Middle frontal gyrus (tissue), 1 donor: ENCODE results near the gene USP36.
"Not testable (repeated sequence)": the region's sequence is repeated elsewhere in the genome, so short reads cannot be mapped to it uniquely, and the experiment has no call there.

ENCODE experiments used
- DNase-seq: peaks from one replicate; pipeline ENCODE4 v3.0.0-alpha.2; 2015; ENCODE audit warnings: low spot score; ENCODE audit errors: extremely low spot score

The USP36 gene

DNA sequence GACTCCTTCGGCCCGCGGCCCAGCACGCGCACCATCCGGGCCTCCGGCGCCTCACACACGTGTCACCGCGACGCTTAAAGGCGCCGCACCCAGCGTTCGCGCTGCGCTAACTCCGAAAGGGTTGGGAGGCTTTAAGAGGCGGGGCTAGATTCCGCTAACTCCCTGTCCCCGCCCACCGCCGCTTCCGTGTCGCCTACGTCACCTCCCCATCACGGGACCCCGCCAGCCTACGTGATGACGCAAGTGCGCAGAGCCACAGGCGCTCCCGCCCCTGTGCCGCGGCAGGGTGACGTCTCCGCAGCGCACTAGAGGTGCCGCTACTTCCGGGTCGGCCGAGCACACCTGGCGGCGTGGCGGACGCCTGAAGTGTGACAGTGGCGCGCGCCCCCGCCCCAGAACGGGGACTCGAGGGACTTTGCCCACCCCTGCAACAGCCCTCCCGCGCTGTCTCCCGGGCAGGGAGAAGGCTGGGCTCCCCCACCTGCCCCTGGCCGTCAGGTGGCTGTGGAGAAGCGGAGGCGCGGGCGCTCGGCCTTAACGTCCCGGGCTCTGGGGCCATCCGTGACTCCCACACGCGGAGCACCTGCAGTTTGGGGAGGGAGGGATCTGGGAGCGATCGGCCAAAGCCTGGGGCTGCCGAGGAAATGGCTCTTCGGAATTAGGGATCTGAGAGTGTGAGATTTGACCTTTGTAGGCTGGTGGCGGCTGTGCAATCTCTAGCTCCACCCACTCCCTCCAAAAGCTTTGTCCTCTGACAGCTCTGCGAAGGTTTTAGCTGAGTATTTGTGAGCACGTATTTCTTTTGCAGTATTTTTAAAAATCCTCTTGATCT lies at the start of gene USP36:
Gene USP36 (minus strand): TSS at position 35 of the 832 bp plus-strand sequence. CDS start 4,451 bp downstream, outside the sequence.
- peak; percentile 99 for DNase-seq

- DNase-seq, result not testable (repeated sequence)
These were observed 49.5 kb upstream of the USP36 start for GRCh38 chr17:78890096-78890495.

- DNase-seq, result no peak
These were observed 48.9 kb upstream of the USP36 start for GRCh38 chr17:78889531-78889930.

DNA sequence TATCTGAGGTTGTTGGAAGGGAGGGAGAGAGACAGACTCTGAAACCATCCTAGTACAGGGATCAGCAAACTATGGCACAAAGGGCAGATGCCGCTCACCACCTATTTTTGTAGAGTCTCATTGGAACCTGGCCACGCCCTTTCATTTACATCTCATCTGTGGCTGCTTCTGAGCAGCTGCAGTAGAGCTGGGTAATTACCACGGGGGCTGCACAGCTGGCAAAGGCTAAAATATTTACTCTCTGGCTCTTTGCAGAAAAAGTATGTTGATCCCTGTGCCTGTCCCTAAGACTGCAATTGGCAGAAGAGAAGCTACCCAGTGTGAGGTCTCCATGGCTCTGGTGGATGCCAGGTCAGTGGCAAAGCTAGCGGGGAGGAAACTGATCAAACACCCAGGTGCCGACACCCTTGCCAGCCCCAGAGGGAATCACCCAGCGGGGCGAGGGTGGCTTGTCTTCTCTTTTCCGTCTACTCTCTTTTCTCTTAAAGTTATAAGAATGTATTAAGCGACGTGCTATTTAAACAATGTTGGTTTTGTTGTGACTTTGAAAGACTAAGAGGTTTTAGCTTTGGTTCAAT lies 48.4 kb upstream of the USP36 start:
- DNase-seq, result no peak

DNA sequence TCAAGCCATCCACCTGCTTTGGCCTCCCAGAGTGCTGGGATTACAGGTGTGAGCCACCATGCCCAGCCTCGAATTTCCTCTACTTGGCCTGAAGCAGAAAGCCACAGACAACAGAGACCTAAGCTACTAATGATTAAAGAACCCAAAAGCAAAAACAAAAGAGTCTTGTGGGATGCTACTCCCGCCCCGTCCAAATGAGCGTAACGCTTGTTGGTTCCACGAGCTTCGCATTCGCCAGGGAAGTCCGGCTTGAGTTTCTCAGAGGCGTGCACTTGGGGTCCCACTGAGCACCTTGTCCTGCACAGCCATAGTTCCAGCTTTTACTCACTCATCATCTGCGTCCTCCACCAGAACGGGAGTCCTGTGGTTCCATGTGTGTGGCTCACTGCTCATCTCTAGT lies 46.3 kb upstream of the USP36 start:
- no peak for DNase-seq

GRCh38 chr17:78885956-78886355 lies 45.3 kb upstream of the USP36 start:
- DNase-seq, result no peak

GRCh38 chr17:78884876-78885667 lies 44.5 kb upstream of the USP36 start:
- DNase-seq, result no peak

GRCh38 chr17:78884148-78884825 lies 43.7 kb upstream of the USP36 start:
- no peak for DNase-seq

DNA sequence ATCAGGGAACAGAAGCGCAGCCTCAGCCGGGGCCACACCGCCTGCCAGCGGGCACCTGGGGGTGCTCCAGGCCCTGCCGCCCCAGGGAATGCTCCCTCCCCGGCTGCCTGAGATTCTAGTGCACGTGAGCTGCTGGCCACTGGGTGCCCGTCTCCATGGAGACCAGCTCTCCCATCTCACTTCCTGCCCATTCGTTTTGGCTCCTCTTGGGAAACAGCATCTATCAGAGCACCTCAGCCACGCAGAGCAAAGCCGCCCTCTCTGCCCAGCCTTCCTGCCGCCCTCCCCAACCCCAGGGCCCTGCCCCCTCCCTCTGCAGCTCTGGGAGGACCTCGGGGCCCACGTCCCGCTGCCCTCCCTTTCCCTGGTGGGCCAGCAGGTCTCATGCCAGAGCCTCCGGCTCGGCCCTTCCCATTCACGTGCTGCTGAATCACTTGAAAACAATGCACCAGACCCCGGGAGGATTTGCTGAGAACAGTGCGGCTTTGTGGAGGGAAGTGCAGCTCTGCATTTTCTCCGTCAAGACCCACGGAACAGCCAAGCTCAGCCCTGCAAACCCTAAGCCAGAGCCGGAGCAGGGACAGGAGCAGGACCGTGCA lies 43.0 kb upstream of the USP36 start:
- DNase-seq, result peak; percentile 77

GRCh38 chr17:78883089-78883532 lies 42.5 kb upstream of the USP36 start:
- no peak for DNase-seq

DNA sequence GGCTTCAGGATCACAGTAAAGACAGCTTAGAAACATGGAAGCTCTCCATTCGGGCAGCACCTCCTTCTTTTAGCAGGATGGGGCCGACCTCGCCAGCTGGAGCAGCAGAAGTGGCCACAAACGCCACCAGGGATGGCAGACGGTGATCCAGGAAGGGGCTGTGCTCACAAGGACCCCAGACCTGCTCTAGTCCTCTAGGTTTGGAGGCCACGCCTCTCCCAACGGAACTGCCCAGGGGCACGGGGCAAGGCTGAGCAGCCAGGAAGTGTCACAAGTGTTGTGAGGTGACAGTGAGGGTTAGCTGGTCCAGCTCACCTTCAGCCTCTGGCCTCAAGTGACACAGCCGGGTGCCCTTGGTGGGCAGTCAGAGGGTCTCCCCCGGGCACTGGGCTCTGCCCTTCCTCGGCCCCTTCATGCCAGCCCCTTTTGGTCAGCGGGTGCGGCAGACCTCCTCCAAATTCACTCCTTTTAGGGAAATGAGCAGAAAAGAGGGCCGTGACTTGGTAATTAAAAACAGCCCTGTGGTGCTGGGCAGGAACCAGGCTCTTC lies 42.0 kb upstream of the USP36 start:
- no peak for DNase-seq

- DNase-seq, result no peak
These were observed 39.1 kb upstream of the USP36 start for GRCh38 chr17:78879635-78880186.

GRCh38 chr17:78878871-78879527 lies 38.4 kb upstream of the USP36 start:
- no peak for DNase-seq

DNA sequence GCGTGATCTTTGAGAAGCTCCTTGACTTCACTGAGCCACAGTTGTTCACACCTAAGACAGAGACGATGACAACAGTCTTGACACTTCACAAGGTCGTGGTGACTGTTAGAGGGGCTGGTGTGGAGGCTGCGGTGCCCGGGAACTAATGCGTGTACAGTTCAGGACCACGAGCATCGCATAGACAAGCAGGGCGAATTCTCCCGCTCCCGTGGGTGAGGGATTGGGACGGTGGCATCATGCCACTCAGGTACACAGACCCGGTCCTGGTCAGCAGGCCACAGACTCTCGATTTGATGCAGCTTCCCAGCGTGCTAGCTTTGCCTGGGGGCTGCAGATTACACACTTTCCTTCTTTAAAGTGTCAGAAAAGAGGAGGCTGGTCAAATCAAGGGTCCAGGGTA lies 37.6 kb upstream of the USP36 start:
- no peak for DNase-seq

- DNase-seq, result not testable (repeated sequence)
These were observed 36.4 kb upstream of the USP36 start for GRCh38 chr17:78876954-78877517.

- no peak for DNase-seq
These were observed 35.5 kb upstream of the USP36 start for GRCh38 chr17:78876094-78876597.

DNA sequence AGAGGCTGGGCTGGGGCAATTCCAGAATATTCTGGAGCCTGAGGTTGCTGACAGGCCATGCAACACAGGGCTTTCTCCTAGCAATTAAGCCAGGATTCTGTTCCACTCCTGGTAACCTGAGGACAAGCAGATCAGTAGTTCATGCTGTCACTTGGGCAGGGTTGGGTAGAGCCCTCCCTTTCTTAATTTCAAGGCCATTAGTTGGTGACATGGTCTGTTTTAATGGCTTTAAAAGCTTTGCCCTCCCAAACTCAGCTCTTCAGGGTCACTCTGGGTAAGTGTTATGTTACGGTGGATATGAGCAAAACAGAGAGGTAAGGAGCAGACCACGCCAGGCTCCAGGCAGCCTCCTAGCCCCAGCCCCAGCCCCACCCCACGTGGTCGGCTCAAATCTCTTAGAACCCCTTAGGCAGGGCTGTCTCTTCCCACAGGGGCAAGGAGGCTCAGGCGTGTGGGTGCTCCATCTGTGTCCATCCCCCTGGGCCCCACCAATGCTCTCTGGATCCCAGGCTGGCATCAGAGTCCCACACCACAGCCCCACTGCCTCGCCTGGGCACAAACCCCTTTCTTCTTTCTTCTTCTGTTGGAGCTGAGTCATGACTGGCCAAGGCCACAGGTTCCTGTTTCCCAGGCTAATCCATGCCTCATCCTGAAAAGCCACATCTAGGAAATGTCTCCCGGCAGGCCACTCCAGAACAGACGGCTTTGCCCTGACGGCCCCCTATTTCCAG lies 34.9 kb upstream of the USP36 start:
- no peak for DNase-seq

GRCh38 chr17:78873519-78874340 lies 33.1 kb upstream of the USP36 start:
- DNase-seq, result no peak
